HG03103 (cell line): ENCODE data around the gene FBXO38.

ENCODE experiments used
- ATAC-seq: cut with Tn5 transposase; IDR thresholded peaks from one replicate; pipeline ENCODE4 v1.9.1; 2021; ENCODE audit warnings: low read depth; ENCODE audit not compliant: unreplicated experiment

FBXO38 gene

GRCh38 chr5:148384380-148384737 lies 601 bp downstream of the FBXO38 start:
- ATAC-seq = no peak

GRCh38 chr5:148385094-148385493 lies 1.3 kb downstream of the FBXO38 start:
- no peak for ATAC-seq

GRCh38 chr5:148386041-148386440 lies 2.3 kb downstream of the FBXO38 start:
- ATAC-seq = no peak

GRCh38 chr5:148387325-148387724 lies 3.6 kb downstream of the FBXO38 start:
- no peak for ATAC-seq

- ATAC-seq = peak; percentile 40
Observed at GRCh38 chr5:148388696-148389095, 4.9 kb downstream of the FBXO38 start.

- ATAC-seq = no peak
Observed at GRCh38 chr5:148390914-148391313, 7.2 kb downstream of the FBXO38 start.

- ATAC-seq = no peak
Observed at GRCh38 chr5:148391422-148391821, 7.7 kb downstream of the FBXO38 start.

GRCh38 chr5:148393390-148393741 lies 9.6 kb downstream of the FBXO38 start:
- no peak for ATAC-seq

GRCh38 chr5:148394587-148395019 lies 10.8 kb downstream of the FBXO38 start:
- no peak for ATAC-seq

- no peak for ATAC-seq
Observed at GRCh38 chr5:148395031-148395430, 11.3 kb downstream of the FBXO38 start.

GRCh38 chr5:148397968-148398595 lies 14.3 kb downstream of the FBXO38 start:
- no peak for ATAC-seq

- ATAC-seq = no peak
Observed at GRCh38 chr5:148398698-148399121, 15.0 kb downstream of the FBXO38 start.

GRCh38 chr5:148401604-148402003 lies 17.8 kb downstream of the FBXO38 start:
- ATAC-seq = no peak

- ATAC-seq = peak; percentile 95
Observed at GRCh38 chr5:148403344-148403743, 19.6 kb downstream of the FBXO38 start.

- ATAC-seq = no peak
Observed at GRCh38 chr5:148406406-148406805, 22.6 kb downstream of the FBXO38 start.

- ATAC-seq = no peak
Observed at GRCh38 chr5:148408092-148408491, 24.3 kb downstream of the FBXO38 start.

GRCh38 chr5:148412124-148412523 lies 28.4 kb downstream of the FBXO38 start:
- ATAC-seq = no peak

- ATAC-seq = no peak
Observed at GRCh38 chr5:148414833-148415232, 31.1 kb downstream of the FBXO38 start.

GRCh38 chr5:148416416-148416815 lies 32.7 kb downstream of the FBXO38 start:
- ATAC-seq = no peak

GRCh38 chr5:148416921-148417320 lies 33.2 kb downstream of the FBXO38 start:
- ATAC-seq = no peak

GRCh38 chr5:148418511-148418910 lies 34.8 kb downstream of the FBXO38 start:
- ATAC-seq = no peak

- ATAC-seq = no peak
Observed at GRCh38 chr5:148421661-148422060, 37.9 kb downstream of the FBXO38 start.

GRCh38 chr5:148425808-148426207 lies 42.0 kb downstream of the FBXO38 start:
- no peak for ATAC-seq
